HG03039 (cell line): ENCODE measurements around the gene KCNE4.

Experiments used
- ATAC-seq: cut with Tn5 transposase; IDR thresholded peaks from one replicate; pipeline ENCODE4 v1.9.1; 2021; ENCODE audit warnings: mild to moderate bottlenecking, moderate library complexity; ENCODE audit not compliant: unreplicated experiment

Gene KCNE4

GRCh38 chr2:223083402-223084070 lies 31.5 kb downstream of the KCNE4 start:
- ATAC-seq, result no peak

- ATAC-seq, result no peak
Measured at GRCh38 chr2:223084873-223085272, 32.9 kb downstream of the KCNE4 start.

- ATAC-seq, result no peak
Measured at GRCh38 chr2:223086370-223086981, 34.5 kb downstream of the KCNE4 start.

- ATAC-seq, result no peak
Measured at GRCh38 chr2:223087466-223087865, 35.5 kb downstream of the KCNE4 start.

- no peak for ATAC-seq
Measured at GRCh38 chr2:223088866-223089265, 36.9 kb downstream of the KCNE4 start.

- ATAC-seq, result no peak
Measured at GRCh38 chr2:223090039-223090438, 38.0 kb downstream of the KCNE4 start.

- no peak for ATAC-seq
Measured at GRCh38 chr2:223090540-223091235, 38.7 kb downstream of the KCNE4 start.

GRCh38 chr2:223092667-223093066 lies 40.7 kb downstream of the KCNE4 start:
- no peak for ATAC-seq

GRCh38 chr2:223093436-223094241 lies 41.6 kb downstream of the KCNE4 start:
- no peak for ATAC-seq

GRCh38 chr2:223095207-223095606 lies 43.2 kb downstream of the KCNE4 start:
- ATAC-seq, result no peak

GRCh38 chr2:223096235-223096970 lies 44.4 kb downstream of the KCNE4 start:
- no peak for ATAC-seq

- ATAC-seq, result no peak
Measured at GRCh38 chr2:223097888-223098383, 45.9 kb downstream of the KCNE4 start.

- ATAC-seq, result no peak
Measured at GRCh38 chr2:223099561-223099960, 47.6 kb downstream of the KCNE4 start.

- no peak for ATAC-seq
Measured at GRCh38 chr2:223100061-223100511, 48.1 kb downstream of the KCNE4 start.

- ATAC-seq, result peak; percentile 73
Measured at GRCh38 chr2:223101340-223102039, 49.5 kb downstream of the KCNE4 start.

- ATAC-seq, result no peak
Measured at GRCh38 chr2:223102040-223102400, 50.0 kb downstream of the KCNE4 start.

- ATAC-seq, result no peak
Measured at GRCh38 chr2:223102450-223102849, 50.5 kb downstream of the KCNE4 start.

GRCh38 chr2:223104336-223105132 lies 52.5 kb downstream of the KCNE4 start:
- no peak for ATAC-seq
